ENCODE measurements around the gene LRRK1.

LRRK1 gene

GRCh38 chr15:101062063-101062462 lies 142.9 kb downstream of the LRRK1 start:
- Histone ChIP-seq H4K20me1 (ENCODE audit: insufficient read depth, low read length) (no peaks in the 10 kb centered on the region), H3K4me3 (ENCODE audit: low read depth, low read length, poor library complexity, severe bottlenecking) (peak overlapping the region; percentile 31), H3K79me2 (ENCODE audit: insufficient read depth, low read length) (no peaks in the 10 kb centered on the region), H3K27ac (ENCODE audit: low read depth, low read length, poor library complexity, severe bottlenecking) (peak overlapping the region; percentile 92), H3F3A (ENCODE audit: insufficient read depth, low read length) (no peaks in the 10 kb centered on the region), H3K27me3 (ENCODE audit: insufficient read depth, low read length) (no peaks in the 10 kb centered on the region), H2AFZ (ENCODE audit: low read length) (no peak overlapping the region), H3K36me3 (ENCODE audit: insufficient read depth, low read length) (peaks cover 92% of the 10 kb centered on the region), H3K9ac (ENCODE audit: low read length) (peak overlapping the region; percentile 28; the same call in 1 of the 2 replicates), H3K4me1 (ENCODE audit: insufficient read depth, low read length, severe bottlenecking) (peaks cover 29% of the 10 kb centered on the region), H3K9me3 (ENCODE audit: low read length) (no peaks in the 10 kb centered on the region), H3K9me2 (ENCODE audit: low read depth, low read length) (no peaks in the 10 kb centered on the region), H3K4me2 (ENCODE audit: low read length) (peak overlapping the region; percentile 55)
- TF ChIP-seq, protein P1, sequence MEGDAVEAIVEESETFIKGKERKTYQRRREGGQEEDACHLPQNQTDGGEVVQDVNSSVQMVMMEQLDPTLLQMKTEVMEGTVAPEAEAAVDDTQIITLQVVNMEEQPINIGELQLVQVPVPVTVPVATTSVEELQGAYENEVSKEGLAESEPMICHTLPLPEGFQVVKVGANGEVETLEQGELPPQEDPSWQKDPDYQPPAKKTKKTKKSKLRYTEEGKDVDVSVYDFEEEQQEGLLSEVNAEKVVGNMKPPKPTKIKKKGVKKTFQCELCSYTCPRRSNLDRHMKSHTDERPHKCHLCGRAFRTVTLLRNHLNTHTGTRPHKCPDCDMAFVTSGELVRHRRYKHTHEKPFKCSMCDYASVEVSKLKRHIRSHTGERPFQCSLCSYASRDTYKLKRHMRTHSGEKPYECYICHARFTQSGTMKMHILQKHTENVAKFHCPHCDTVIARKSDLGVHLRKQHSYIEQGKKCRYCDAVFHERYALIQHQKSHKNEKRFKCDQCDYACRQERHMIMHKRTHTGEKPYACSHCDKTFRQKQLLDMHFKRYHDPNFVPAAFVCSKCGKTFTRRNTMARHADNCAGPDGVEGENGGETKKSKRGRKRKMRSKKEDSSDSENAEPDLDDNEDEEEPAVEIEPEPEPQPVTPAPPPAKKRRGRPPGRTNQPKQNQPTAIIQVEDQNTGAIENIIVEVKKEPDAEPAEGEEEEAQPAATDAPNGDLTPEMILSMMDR (IDR thresholded peaks at IDR 0.05; ENCODE audit: low read length), result no peak
- no peak for TF ChIP-seq EZH2 (IDR thresholded peaks at IDR 0.05; ENCODE audit: borderline replicate concordance, low read length)

GRCh38 chr15:101062471-101063171 lies 143.5 kb downstream of the LRRK1 start:
- no peaks in the 10 kb centered on the region for H3K27me3 ChIP-seq (ENCODE audit: insufficient read depth, low read length)
- peak overlapping the region; percentile 55; the same call in 1 of the 2 replicates for H3K4me2 ChIP-seq (ENCODE audit: low read length)
- no peaks in the 10 kb centered on the region for H3K9me3 ChIP-seq (ENCODE audit: low read length)
- H3K79me2 ChIP-seq (ENCODE audit: insufficient read depth, low read length), result no peaks in the 10 kb centered on the region
- H3K9me2 ChIP-seq (ENCODE audit: low read depth, low read length), result no peaks in the 10 kb centered on the region
- no peak overlapping the region for H2AFZ ChIP-seq (ENCODE audit: low read length)
- H3K27ac ChIP-seq (ENCODE audit: low read depth, low read length, poor library complexity, severe bottlenecking), result peak overlapping the region; percentile 92
- no peaks in the 10 kb centered on the region for H4K20me1 ChIP-seq (ENCODE audit: insufficient read depth, low read length)
- H3K9ac ChIP-seq (ENCODE audit: low read length), result peak overlapping the region; percentile 30; the same call in 1 of the 2 replicates
- no peak for TF ChIP-seq EZH2 (IDR thresholded peaks at IDR 0.05; ENCODE audit: borderline replicate concordance, low read length)
- H3K36me3 ChIP-seq (ENCODE audit: insufficient read depth, low read length), result peaks cover 92% of the 10 kb centered on the region
- H3K4me3 ChIP-seq (ENCODE audit: low read depth, low read length, poor library complexity, severe bottlenecking), result peak overlapping the region; percentile 31
- H3K4me1 ChIP-seq (ENCODE audit: insufficient read depth, low read length, severe bottlenecking), result peaks cover 29% of the 10 kb centered on the region
- H3F3A ChIP-seq (ENCODE audit: insufficient read depth, low read length), result no peaks in the 10 kb centered on the region

GRCh38 chr15:101063212-101063611 lies 144.1 kb downstream of the LRRK1 start:
- no peaks in the 10 kb centered on the region for H3F3A ChIP-seq (ENCODE audit: insufficient read depth, low read length)
- H3K27me3 ChIP-seq (ENCODE audit: insufficient read depth, low read length), result no peaks in the 10 kb centered on the region
- H3K9ac ChIP-seq (ENCODE audit: low read length), result peak overlapping the region; percentile 30; the same call in 1 of the 2 replicates
- TF ChIP-seq, protein P1 (IDR thresholded peaks at IDR 0.05; ENCODE audit: low read length), result no peak
- no peak for TF ChIP-seq EZH2 (IDR thresholded peaks at IDR 0.05; ENCODE audit: borderline replicate concordance, low read length)
- H4K20me1 ChIP-seq (ENCODE audit: insufficient read depth, low read length), result no peaks in the 10 kb centered on the region
- peak overlapping the region; percentile 92 for H3K27ac ChIP-seq (ENCODE audit: low read depth, low read length, poor library complexity, severe bottlenecking)
- H3K4me3 ChIP-seq (ENCODE audit: low read depth, low read length, poor library complexity, severe bottlenecking), result no peak overlapping the region
- H3K79me2 ChIP-seq (ENCODE audit: insufficient read depth, low read length), result no peaks in the 10 kb centered on the region
- peak overlapping the region; percentile 55; the same call in 1 of the 2 replicates for H3K4me2 ChIP-seq (ENCODE audit: low read length)
- H2AFZ ChIP-seq (ENCODE audit: low read length), result no peak overlapping the region
- no peaks in the 10 kb centered on the region for H3K9me2 ChIP-seq (ENCODE audit: low read depth, low read length)
- peaks cover 29% of the 10 kb centered on the region for H3K4me1 ChIP-seq (ENCODE audit: insufficient read depth, low read length, severe bottlenecking)
- peaks cover 92% of the 10 kb centered on the region for H3K36me3 ChIP-seq (ENCODE audit: insufficient read depth, low read length)
- no peaks in the 10 kb centered on the region for H3K9me3 ChIP-seq (ENCODE audit: low read length)
